HG02759 (cell line): ENCODE measurements around the gene OLIG1.

Source experiments
- ATAC-seq: cut with Tn5 transposase; IDR thresholded peaks from one replicate; pipeline ENCODE4 v1.9.1; 2021; ENCODE audit warnings: mild to moderate bottlenecking, moderate library complexity; ENCODE audit not compliant: unreplicated experiment

Gene OLIG1

GRCh38 chr21:33030633-33031032, 39.3 kb upstream of the OLIG1 start:
- ATAC-seq: no peak

- no peak for ATAC-seq
These were observed 38.6 kb upstream of the OLIG1 start for GRCh38 chr21:33031152-33031911.

DNA sequence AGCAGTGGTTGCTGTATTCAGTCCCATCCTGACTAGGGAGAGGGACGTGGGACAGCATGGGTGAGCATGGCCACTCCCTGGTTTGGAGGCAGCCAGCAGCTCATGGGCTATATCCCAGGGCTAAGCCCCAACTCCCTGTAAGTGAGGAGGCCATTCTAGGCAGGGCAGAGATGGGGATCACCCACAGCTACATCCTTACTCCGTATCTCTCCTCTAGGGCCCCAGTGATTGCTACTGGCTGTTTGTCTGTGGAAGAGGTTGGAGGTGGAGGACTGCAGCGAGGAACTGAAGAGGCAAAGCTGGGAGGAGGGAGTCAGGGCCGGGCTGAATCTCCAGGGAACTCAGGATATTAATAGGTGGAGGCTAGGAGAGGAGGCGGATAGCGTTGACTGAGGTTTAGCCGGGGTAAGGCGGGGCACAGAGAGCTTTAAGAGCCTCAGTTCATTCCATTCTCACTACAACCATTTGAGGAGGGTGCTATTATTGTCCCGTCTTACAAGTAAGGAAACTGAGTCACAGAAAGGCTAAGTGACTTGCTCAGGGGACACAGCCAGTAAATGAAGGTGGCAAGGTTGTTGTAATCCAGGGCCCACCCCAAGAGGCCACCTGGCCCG, 37.4 kb upstream of the OLIG1 start:
- no peak for ATAC-seq

- no peak for ATAC-seq
These were observed 36.6 kb upstream of the OLIG1 start for GRCh38 chr21:33033094-33033951.

DNA sequence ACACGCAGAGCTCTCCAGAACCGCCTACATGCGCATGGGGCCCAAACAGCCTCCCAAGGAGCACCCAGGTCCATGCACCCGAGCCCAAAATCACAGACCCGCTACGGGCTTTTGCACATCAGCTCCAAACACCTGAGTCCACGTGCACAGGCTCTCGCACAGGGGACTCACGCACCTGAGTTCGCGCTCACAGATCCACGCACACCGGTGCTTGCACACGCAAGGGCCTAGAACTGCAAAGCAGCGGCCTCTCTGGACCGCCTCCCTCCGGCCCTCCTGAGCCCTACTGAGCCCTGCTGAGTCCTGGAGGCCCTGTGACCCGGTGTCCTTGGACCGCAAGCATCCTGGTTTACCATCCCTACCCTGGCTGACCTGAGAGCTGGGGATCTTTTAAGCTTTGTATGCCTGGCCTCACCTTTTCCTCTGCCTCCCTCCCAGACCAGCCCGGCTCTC, 36.0 kb upstream of the OLIG1 start:
- ATAC-seq: no peak

DNA sequence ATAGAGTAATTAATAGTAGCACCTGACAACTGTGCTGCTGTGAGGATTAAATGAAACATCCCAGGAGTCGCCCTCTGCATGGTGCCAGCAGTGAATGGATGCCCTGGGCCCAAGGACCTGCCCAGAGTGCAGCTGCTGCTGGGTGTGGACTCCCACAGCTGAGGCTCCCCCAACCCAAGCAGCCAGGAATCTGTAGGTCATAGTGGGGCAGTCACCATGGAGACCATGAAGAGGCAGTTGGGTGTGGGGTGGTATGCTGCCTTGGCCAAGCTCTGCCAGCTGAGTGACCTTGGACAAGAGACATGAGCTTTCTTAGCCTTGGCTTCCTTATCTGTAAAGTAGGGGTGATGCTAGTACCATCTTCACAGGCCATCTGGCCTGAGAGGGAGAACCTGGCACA, 34.8 kb upstream of the OLIG1 start:
- ATAC-seq: no peak

- no peak for ATAC-seq
These were observed 33.3 kb upstream of the OLIG1 start for GRCh38 chr21:33036430-33037162.

DNA sequence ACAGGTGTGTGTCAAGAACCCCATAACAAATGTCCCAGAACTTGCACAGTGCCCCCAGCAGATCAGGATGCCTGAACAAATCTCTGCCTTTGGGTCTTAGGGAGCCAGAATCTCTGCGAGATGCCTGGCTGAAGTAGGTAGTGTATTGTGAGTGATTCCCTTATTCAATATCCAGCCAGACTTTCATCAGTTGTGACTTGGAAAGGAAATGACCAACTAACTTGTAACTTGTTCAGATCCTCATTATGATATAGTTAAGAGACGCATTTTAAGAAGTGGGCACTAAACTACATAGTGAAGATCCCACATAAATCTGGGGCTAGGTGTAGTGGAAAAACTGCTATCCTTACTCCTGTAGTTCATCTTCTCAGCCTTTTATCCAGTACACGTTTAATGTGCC, 32.4 kb upstream of the OLIG1 start:
- ATAC-seq: no peak

DNA sequence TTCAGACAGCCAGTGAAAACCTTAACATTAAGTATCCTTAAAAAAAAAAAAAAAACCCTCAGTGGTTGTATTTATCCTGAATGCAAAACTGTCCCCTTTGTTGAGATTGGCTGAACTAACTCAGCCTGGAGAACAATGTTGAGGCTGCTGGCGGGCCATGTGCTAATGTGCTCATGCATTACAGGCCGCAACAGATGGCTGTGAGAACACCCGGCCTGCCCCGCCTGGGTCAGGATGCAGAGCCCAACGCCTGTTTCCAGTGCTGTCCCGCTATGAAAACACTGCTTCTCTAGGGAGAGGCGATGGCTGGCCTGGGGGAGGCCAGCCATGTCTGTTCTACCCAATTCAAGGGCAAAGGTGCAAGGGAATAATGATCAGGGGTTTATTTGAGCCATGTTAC, 30.4 kb upstream of the OLIG1 start:
- no peak for ATAC-seq

DNA sequence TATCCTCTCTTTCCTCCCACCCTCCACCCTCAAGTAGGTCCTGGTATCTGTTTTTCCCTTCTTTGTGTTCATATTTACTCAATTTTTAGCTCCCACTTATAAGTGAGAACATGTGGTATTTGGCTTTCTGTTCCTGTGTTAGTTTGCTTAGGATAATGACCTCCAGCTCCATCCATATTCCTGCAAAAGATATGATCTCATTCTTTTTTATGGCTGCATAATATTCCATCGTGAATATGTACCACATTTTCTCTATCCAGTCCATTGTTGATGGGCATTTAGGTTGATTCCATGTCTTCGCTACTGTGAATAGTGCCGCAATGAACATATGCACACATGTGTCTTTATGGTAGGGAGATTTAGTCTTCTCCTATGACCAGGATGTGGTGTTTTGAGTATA, 29.7 kb upstream of the OLIG1 start:
- no peak for ATAC-seq

DNA sequence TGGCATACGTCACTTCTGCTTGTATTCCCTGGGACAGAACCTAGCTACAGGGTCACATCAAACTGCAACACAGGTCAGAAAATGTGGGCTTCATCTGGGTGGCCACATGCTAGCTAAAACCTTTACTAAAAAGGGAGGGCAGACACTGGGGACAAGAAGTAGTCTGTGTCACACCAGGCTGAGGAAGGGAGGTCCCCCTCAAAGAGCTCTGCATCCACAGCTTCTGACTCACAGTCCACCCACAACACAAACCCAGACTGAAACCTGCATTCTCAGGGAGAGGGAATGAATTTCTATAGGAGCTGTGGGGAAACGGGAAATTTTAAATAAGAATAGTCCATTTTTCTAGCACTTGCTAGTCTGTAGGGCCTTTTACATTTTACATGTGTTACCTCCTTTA, 28.0 kb upstream of the OLIG1 start:
- no peak for ATAC-seq

DNA sequence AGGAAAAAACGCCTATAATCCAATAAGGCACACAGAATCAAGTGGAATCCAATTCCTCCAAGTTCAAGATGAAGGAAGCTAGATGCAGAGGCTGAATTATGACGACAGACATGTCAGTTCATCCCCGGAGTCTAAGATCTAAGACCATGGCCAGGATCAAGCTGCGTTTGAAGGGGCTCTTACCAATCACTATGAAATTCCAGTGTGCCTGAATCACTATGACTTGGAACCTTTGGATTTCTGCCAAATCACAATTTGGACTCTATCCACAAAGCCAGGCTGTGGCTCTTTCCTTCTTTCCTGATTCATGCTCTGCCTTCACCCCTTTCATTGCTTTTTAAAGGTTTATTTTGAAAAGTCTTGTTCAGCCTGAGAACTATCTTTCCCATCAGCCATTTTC, 27.1 kb upstream of the OLIG1 start:
- no peak for ATAC-seq

DNA sequence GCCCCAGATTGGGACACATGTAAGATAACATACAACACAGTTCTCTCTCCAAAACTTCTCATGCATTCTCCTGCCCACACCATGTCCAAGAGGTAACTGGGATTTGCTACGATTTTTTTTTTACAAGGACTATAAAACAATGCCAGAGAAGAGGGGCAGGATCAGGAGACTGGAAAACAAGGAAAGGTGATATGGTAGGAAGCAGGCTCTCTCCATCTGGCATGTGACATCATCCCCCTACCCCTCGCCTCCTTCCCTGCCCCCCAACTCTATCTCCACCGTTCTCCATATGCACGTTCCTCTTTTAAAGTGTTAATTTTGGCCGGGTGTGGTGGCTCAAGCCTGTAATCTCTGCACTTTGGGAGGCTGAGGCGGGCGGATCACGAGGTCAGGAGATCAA, 23.5 kb upstream of the OLIG1 start:
- no peak for ATAC-seq

GRCh38 chr21:33047231-33047630, 22.7 kb upstream of the OLIG1 start:
- ATAC-seq: no peak

DNA sequence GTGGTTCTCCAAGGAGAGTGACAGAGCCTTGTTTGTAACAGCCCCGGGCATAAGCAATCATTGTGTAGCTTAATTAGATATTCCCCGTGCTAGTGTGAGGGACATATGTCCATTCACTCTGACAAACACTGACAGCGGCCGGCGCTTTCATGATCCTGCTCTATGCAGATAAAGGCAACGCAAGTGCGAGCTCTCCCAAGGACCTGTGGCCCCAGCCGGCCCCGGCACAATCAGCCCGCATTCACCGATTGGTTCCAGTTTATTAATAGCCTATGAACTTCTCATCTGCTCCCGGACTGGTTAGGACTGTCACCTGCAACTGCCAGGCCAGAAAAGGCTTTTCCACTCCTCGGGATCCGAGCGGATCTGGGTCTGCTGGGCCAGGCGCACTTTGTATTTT, 18.0 kb upstream of the OLIG1 start:
- ATAC-seq: no peak

GRCh38 chr21:33053951-33054350, 16.0 kb upstream of the OLIG1 start:
- ATAC-seq: no peak

DNA sequence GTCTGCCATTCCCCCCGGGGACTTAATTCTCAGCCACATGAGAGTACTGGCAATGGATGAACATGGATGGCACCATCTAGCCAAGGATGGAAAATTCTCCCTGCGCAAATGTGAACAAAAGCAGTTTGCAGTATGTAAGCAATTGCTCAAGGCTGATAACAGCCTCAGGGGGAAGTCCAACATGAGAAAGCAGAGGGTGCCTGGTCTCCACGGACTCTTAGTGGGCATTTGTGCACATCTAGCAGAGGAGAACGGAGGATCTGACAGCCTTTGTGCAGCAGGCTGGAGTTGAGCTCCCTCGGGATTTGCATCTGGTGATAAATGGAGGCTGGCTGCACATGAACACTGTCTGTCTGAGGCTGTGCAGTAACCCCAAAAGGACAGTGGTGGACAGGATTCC, 13.9 kb upstream of the OLIG1 start:
- ATAC-seq: no peak

GRCh38 chr21:33057385-33057940, 12.5 kb upstream of the OLIG1 start:
- no peak for ATAC-seq

- no peak for ATAC-seq
These were observed 11.4 kb upstream of the OLIG1 start for GRCh38 chr21:33058527-33058926.

DNA sequence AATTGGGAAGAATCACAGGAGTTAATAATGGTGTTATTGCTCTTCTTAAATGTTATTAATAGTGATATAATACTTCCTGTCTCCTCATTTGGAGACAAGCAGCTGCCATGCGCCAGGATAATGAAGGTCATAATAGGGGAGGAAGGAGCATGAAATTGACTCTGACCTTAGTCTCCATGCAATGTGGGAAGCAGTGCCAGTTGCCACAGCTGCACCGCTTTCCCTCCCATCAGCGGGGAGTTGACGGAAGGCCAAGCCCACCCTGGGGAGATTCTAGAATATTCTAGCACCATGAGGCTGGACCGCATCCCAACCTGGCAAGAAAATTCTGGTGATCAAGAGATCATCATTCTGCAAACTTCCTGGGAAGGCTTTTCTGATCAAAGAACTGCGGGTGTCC, 11.0 kb upstream of the OLIG1 start:
- ATAC-seq: no peak

GRCh38 chr21:33059380-33059841, 10.5 kb upstream of the OLIG1 start:
- ATAC-seq: no peak
